ENCODE data around the gene CD22. TPM values are rescaled to one million over a fixed set of nuclear protein-coding genes. Genes with fewer than 3 reads are reported as not detected.
A peak's percentile ranks its signal among the peaks of the same experiment; 100 is the strongest.

The CD22 gene
- total and polyA plus RNA-seq, 5 donors: 0.20 to 0.80 (median 0.67) TPM

- Histone ChIP-seq H3K4me1 (ENCODE audit: control insufficient read depth, insufficient read depth, low read length) (no peaks in the 10 kb centered on the region), H3K9me3 (ENCODE audit: control insufficient read depth, low read length) (no peaks in the 10 kb centered on the region), H3K4me3 (ENCODE audit: low read length) (no peak overlapping the region), H3K27me3 (ENCODE audit: control insufficient read depth, insufficient read depth) (no peaks in the 10 kb centered on the region), H3K27ac (ENCODE audit: low read length) (no peak overlapping the region)
- intact Hi-C loops (cut with DNase I): no loop called here
- no peak for ATAC-seq
- 94% methylated on average over 7 of the region's 7 CpGs for WGBS
- no peak for DNase-seq
These were observed 32.1 kb upstream of the CD22 start for GRCh38 chr19:35296644-35297514.

- H3K4me3 ChIP-seq (ENCODE audit: low read length): no peak overlapping the region
- ATAC-seq: no peak
- H3K27me3 ChIP-seq (ENCODE audit: control insufficient read depth, insufficient read depth): no peaks in the 10 kb centered on the region
- H3K4me1 ChIP-seq (ENCODE audit: control insufficient read depth, insufficient read depth, low read length): no peaks in the 10 kb centered on the region
- 95% methylated on average over 3 of the region's 3 CpGs for WGBS
- no peak overlapping the region for H3K27ac ChIP-seq (ENCODE audit: low read length)
- no peak for DNase-seq
- no peaks in the 10 kb centered on the region for H3K9me3 ChIP-seq (ENCODE audit: control insufficient read depth, low read length)
- intact Hi-C loops (cut with DNase I): no loop called here
These were observed 31.5 kb upstream of the CD22 start for GRCh38 chr19:35297515-35297848.

- WGBS: 98% methylated on average over 2 of the region's 2 CpGs
- H3K27me3 ChIP-seq (ENCODE audit: control insufficient read depth, insufficient read depth): no peaks in the 10 kb centered on the region
- no peak overlapping the region for H3K4me3 ChIP-seq (ENCODE audit: low read length)
- H3K9me3 ChIP-seq (ENCODE audit: control insufficient read depth, low read length): no peaks in the 10 kb centered on the region
- H3K4me1 ChIP-seq (ENCODE audit: control insufficient read depth, insufficient read depth, low read length): no peaks in the 10 kb centered on the region
- no peak overlapping the region for H3K27ac ChIP-seq (ENCODE audit: low read length)
- ATAC-seq (no peak), DNase-seq (no peak)
- intact Hi-C loops (cut with DNase I): no loop called here
These were observed 31.1 kb upstream of the CD22 start for GRCh38 chr19:35297922-35298321.

GRCh38 chr19:35298561-35298972 lies 30.4 kb upstream of the CD22 start:
- Histone ChIP-seq H3K4me1 (ENCODE audit: control insufficient read depth, insufficient read depth, low read length) (no peaks in the 10 kb centered on the region), H3K4me3 (ENCODE audit: low read length) (no peak overlapping the region), H3K27ac (ENCODE audit: low read length) (no peak overlapping the region), H3K9me3 (ENCODE audit: control insufficient read depth, low read length) (no peaks in the 10 kb centered on the region), H3K27me3 (ENCODE audit: control insufficient read depth, insufficient read depth) (no peaks in the 10 kb centered on the region)
- 93% methylated on average over 5 of the region's 5 CpGs for WGBS
- ATAC-seq: no peak
- intact Hi-C loops (cut with DNase I): no loop called here
- DNase-seq: no peak

- Histone ChIP-seq H3K27me3 (ENCODE audit: control insufficient read depth, insufficient read depth) (no peaks in the 10 kb centered on the region), H3K4me1 (ENCODE audit: control insufficient read depth, insufficient read depth, low read length) (no peaks in the 10 kb centered on the region), H3K9me3 (ENCODE audit: control insufficient read depth, low read length) (no peaks in the 10 kb centered on the region), H3K4me3 (ENCODE audit: low read length) (no peak overlapping the region), H3K27ac (ENCODE audit: low read length) (no peak overlapping the region)
- intact Hi-C loops (cut with DNase I): no loop called here
- WGBS: 44% methylated on average over 55 of the region's 55 CpGs
- ATAC-seq (peak; percentile 20 to 33), DNase-seq (peak in 1 of 3 donors; percentile 64)
These were observed 29.3 kb upstream of the CD22 start for GRCh38 chr19:35299523-35300338.

GRCh38 chr19:35300339-35300649 lies 28.7 kb upstream of the CD22 start:
- Histone ChIP-seq H3K4me1 (ENCODE audit: control insufficient read depth, insufficient read depth, low read length) (no peaks in the 10 kb centered on the region), H3K27ac (ENCODE audit: low read length) (no peak overlapping the region), H3K4me3 (ENCODE audit: low read length) (no peak overlapping the region), H3K9me3 (ENCODE audit: control insufficient read depth, low read length) (no peaks in the 10 kb centered on the region), H3K27me3 (ENCODE audit: control insufficient read depth, insufficient read depth) (no peaks in the 10 kb centered on the region)
- 81% methylated on average over 10 of the region's 10 CpGs for WGBS
- DNase-seq (no peak), ATAC-seq (no peak)
- intact Hi-C loops (cut with DNase I): no loop called here

GRCh38 chr19:35301961-35302360 lies 27.0 kb upstream of the CD22 start:
- WGBS: 94% methylated on average over 2 of the region's 2 CpGs
- intact Hi-C loops (cut with DNase I): no loop called here

GRCh38 chr19:35302446-35302845 lies 26.5 kb upstream of the CD22 start:
- Histone ChIP-seq H3K9me3 (ENCODE audit: control insufficient read depth, low read length) (no peaks in the 10 kb centered on the region), H3K4me3 (ENCODE audit: low read length) (no peak overlapping the region), H3K4me1 (ENCODE audit: control insufficient read depth, insufficient read depth, low read length) (no peaks in the 10 kb centered on the region), H3K27ac (ENCODE audit: low read length) (no peak overlapping the region), H3K27me3 (ENCODE audit: control insufficient read depth, insufficient read depth) (no peaks in the 10 kb centered on the region)
- intact Hi-C loops (cut with DNase I): no loop called here
- peak in 1 of 3 donors; percentile 13 for DNase-seq
- 87% methylated on average over 16 of the region's 16 CpGs for WGBS
- ATAC-seq: no peak

More at GRCh38 chr19:35301961-35302360, 27.0 kb upstream of the CD22 start:
- no peak for ATAC-seq
- H3K4me3 ChIP-seq (ENCODE audit: low read length): no peak overlapping the region
- no peak overlapping the region for H3K27ac ChIP-seq (ENCODE audit: low read length)
- no peaks in the 10 kb centered on the region for H3K27me3 ChIP-seq (ENCODE audit: control insufficient read depth, insufficient read depth)
- DNase-seq: no peak
- no peaks in the 10 kb centered on the region for H3K9me3 ChIP-seq (ENCODE audit: control insufficient read depth, low read length)
- no peaks in the 10 kb centered on the region for H3K4me1 ChIP-seq (ENCODE audit: control insufficient read depth, insufficient read depth, low read length)

GRCh38 chr19:35303357-35303915 lies 25.6 kb upstream of the CD22 start:
- Histone ChIP-seq H3K27me3 (ENCODE audit: control insufficient read depth, insufficient read depth) (no peaks in the 10 kb centered on the region), H3K27ac (ENCODE audit: low read length) (no peak overlapping the region), H3K4me1 (ENCODE audit: control insufficient read depth, insufficient read depth, low read length) (no peaks in the 10 kb centered on the region), H3K4me3 (ENCODE audit: low read length) (no peak overlapping the region), H3K9me3 (ENCODE audit: control insufficient read depth, low read length) (no peaks in the 10 kb centered on the region)
- peak in 1 of 3 donors; percentile 23 for DNase-seq
- no peak for ATAC-seq
- WGBS: 76% methylated on average over 6 of the region's 6 CpGs
- intact Hi-C loops (cut with DNase I): no loop called here

- no peaks in the 10 kb centered on the region for H3K4me1 ChIP-seq (ENCODE audit: control insufficient read depth, insufficient read depth, low read length)
- intact Hi-C loops (cut with DNase I): no loop called here
- H3K27me3 ChIP-seq (ENCODE audit: control insufficient read depth, insufficient read depth): no peaks in the 10 kb centered on the region
- H3K27ac ChIP-seq (ENCODE audit: low read length): no peak overlapping the region
- no peak for ATAC-seq
- peak in 1 of 3 donors; percentile 6 for DNase-seq
- 69% methylated on average over 11 of the region's 11 CpGs for WGBS
- no peak overlapping the region for H3K4me3 ChIP-seq (ENCODE audit: low read length)
- H3K9me3 ChIP-seq (ENCODE audit: control insufficient read depth, low read length): no peaks in the 10 kb centered on the region
These were observed 25.0 kb upstream of the CD22 start for GRCh38 chr19:35304036-35304435.

- Histone ChIP-seq H3K9me3 (ENCODE audit: control insufficient read depth, low read length) (no peaks in the 10 kb centered on the region), H3K27me3 (ENCODE audit: control insufficient read depth, insufficient read depth) (no peaks in the 10 kb centered on the region), H3K4me3 (ENCODE audit: low read length) (no peak overlapping the region), H3K4me1 (ENCODE audit: control insufficient read depth, insufficient read depth, low read length) (no peaks in the 10 kb centered on the region), H3K27ac (ENCODE audit: low read length) (no peak overlapping the region)
- ATAC-seq (no peak), DNase-seq (peak in 1 of 3 donors; percentile 30)
- intact Hi-C loops (cut with DNase I): no loop called here
- WGBS: 85% methylated on average over 6 of the region's 6 CpGs
These were observed 23.8 kb upstream of the CD22 start for GRCh38 chr19:35305181-35305580.

All from right cardiac atrium (tissue), 5 donors.